Breast epithelium (tissue), 3 donors: ENCODE data around the gene KLHL10.

Source experiments
- CTCF ChIP-seq, 3 donors: fragments of 450-650 bp; IDR thresholded peaks; one replicate each; pipeline ENCODE4 v1.5.1; 2016 to 2017; ENCODE audit warnings: antibody characterized with exemption in 3 of 3, mild to moderate bottlenecking in 3 of 3, moderate library complexity in 3 of 3
- POLR2A ChIP-seq: fragments of 450-650 bp; IDR thresholded peaks from one replicate; pipeline ENCODE4 v1.6.1; 2016; ENCODE audit warnings: antibody characterized with exemption, mild to moderate bottlenecking, moderate library complexity
- POLR2AphosphoS5 ChIP-seq, 3 donors: sonication (generic); formaldehyde crosslinking; IDR thresholded peaks; one replicate each; pipeline ENCODE4 v1.6.1; 2017; ENCODE audit warnings: antibody characterized with exemption in 3 of 3

GRCh38 chr17:41821776-41822175 is 15.8 kb upstream of the KLHL10 start:
- no peak for TF ChIP-seq CTCF (IDR thresholded peaks at IDR 0.05)
- TF ChIP-seq POLR2A: no peak
- no peak for TF ChIP-seq POLR2AphosphoS5 (IDR thresholded peaks at IDR 0.05)
